PC-9 (cell line): ENCODE data around the gene IL1RN. TPM values are rescaled to one million over a fixed set of nuclear protein-coding genes. Genes with fewer than 3 reads are reported as not detected.

Source experiments
- BruUV-seq: library from RNA; stranded (reverse); fragments of 400-500 nt; replicated peaks from 2 replicates; lab custom pipeline; 2021; lab: Mats Ljungman, UMichigan
- CTCF ChIA-PET: fragments of 300-600 bp; sonication (Branson Sonifier 250); formaldehyde crosslinking; loops from one replicate; lab custom pipeline; 2022; ENCODE audit warnings: antibody characterized with exemption; lab: Charles Lee
- POLR2A ChIA-PET: fragments of 300-600 bp; sonication (Branson Sonifier 250); formaldehyde crosslinking; loops from one replicate; lab custom pipeline; 2022; ENCODE audit warnings: antibody characterized with exemption; ENCODE audit not compliant: unreplicated experiment; lab: Charles Lee
- DNase-seq, 2 experiments: peaks; one replicate each; pipeline versions ENCODE4 v3.0.0 to v3.0.0-alpha.2; 2015 to 2022; ENCODE audit warnings: mixed read lengths in 1 of 2
- H2AFZ ChIP-seq: fragments of 200-600 bp; sonication (generic); 2 replicates; pipeline ENCODE4 v1.8.1; 2017; ENCODE audit warnings: antibody characterized with exemption
- H3F3A ChIP-seq: fragments of 200-600 bp; sonication (generic); 2 replicates; pipeline ENCODE4 v1.8.1; 2017; ENCODE audit warnings: antibody characterized with exemption, mild to moderate bottlenecking, low read depth; ENCODE audit not compliant: insufficient read depth
- H3K27ac ChIP-seq: fragments of 200-600 bp; sonication (generic); 2 replicates; pipeline ENCODE4 v1.6.1; 2016; ENCODE audit warnings: mixed run types
- H3K27me3 ChIP-seq: fragments of 200-600 bp; sonication (generic); 2 replicates; pipeline ENCODE4 v1.6.1; 2016; ENCODE audit warnings: low read depth, mixed run types; ENCODE audit not compliant: insufficient read depth
- H3K36me3 ChIP-seq: fragments of 200-600 bp; sonication (generic); 2 replicates; pipeline ENCODE4 v1.6.1; 2016; ENCODE audit warnings: low read depth, mixed run types
- H3K4me1 ChIP-seq: fragments of 200-600 bp; sonication (generic); replicated peaks from 2 replicates; pipeline ENCODE4 v1.6.1; 2016; ENCODE audit warnings: mixed run types; ENCODE audit not compliant: insufficient read depth
- H3K4me2 ChIP-seq: fragments of 200-600 bp; sonication (generic); 2 replicates; pipeline ENCODE4 v1.6.1; 2017; ENCODE audit warnings: mixed run types
- H3K4me3 ChIP-seq: fragments of 200-600 bp; sonication (generic); 2 replicates; pipeline ENCODE4 v1.6.1; 2016; ENCODE audit warnings: mixed run types
- H3K79me2 ChIP-seq: fragments of 200-600 bp; sonication (generic); 2 replicates; pipeline ENCODE4 v1.6.1; 2017; ENCODE audit warnings: low read depth, mixed run types
- H3K9me2 ChIP-seq: fragments of 200-600 bp; sonication (generic); 2 replicates; pipeline ENCODE4 v1.8.1; 2017; ENCODE audit warnings: mild to moderate bottlenecking; ENCODE audit not compliant: insufficient read depth
- H3K9me3 ChIP-seq: fragments of 200-600 bp; sonication (generic); 2 replicates; pipeline ENCODE4 v1.8.1; 2016; ENCODE audit warnings: low read depth; ENCODE audit not compliant: insufficient read depth
- H4K20me1 ChIP-seq: fragments of 200-600 bp; sonication (generic); 2 replicates; pipeline ENCODE4 v1.8.1; 2017; ENCODE audit not compliant: insufficient read depth
- CTCF ChIP-seq: fragments of 200-600 bp; sonication (generic); conservative IDR thresholded peaks from 2 replicates; pipeline ENCODE4 v1.6.1; 2017; ENCODE audit warnings: mixed run types, antibody characterized with exemption, mild to moderate bottlenecking, moderate library complexity
- EZH2 ChIP-seq: fragments of 200-600 bp; sonication (generic); IDR thresholded peaks from 2 replicates; pipeline ENCODE4 v1.8.0; 2017; ENCODE audit warnings: antibody characterized with exemption, low read depth
- intact Hi-C: fragments of 100-400 bp; cut with micrococcal nuclease; formaldehyde crosslinking; loops from one replicate; pipeline ENCODE4 v1.10.0; 2022; ENCODE audit not compliant: unreplicated experiment
- total RNA-seq: library from RNA; stranded (reverse); gene quantifications from 2 replicates; pipeline ENCODE4 v1.2.3, GENCODE V29; 2021

Gene IL1RN
- total RNA-seq, 1 experiment from 2014 or later, result 8.4 TPM

- intact Hi-C loops, result no loop called here
- Histone ChIP-seq H3K27ac (no peak overlapping the region), H3F3A (no peaks in the 10 kb centered on the region), H4K20me1 (no peaks in the 10 kb centered on the region), H3K9me2 (no peaks in the 10 kb centered on the region), H3K4me2 (0 out of 2 replicates have a peak overlapping the region, but pooled peaks have one; percentile 27), H3K79me2 (no peaks in the 10 kb centered on the region), H3K36me3 (no peaks in the 10 kb centered on the region), H3K27me3 (no peaks in the 10 kb centered on the region), H3K9me3 (no peaks in the 10 kb centered on the region), H2AFZ (no peak overlapping the region), H3K4me3 (no peak overlapping the region), H3K4me1 (peaks cover 11% of the 10 kb centered on the region)
- DNase-seq, result no peak
- ChIA-PET CTCF (no interaction called here), POLR2A (no interaction called here)
- no peak for TF ChIP-seq EZH2
- TF ChIP-seq CTCF, result no peak
- BruUV-seq, result no TSS peak
Observed at GRCh38 chr2:113111121-113111520, 16.3 kb upstream of the IL1RN start.

GRCh38 chr2:113111823-113112287 lies 15.5 kb upstream of the IL1RN start:
- BruUV-seq, result no TSS peak
- CTCF ChIA-PET, result no interaction called here
- H3K27ac ChIP-seq, result no peak overlapping the region

GRCh38 chr2:113112441-113112840 lies 15.0 kb upstream of the IL1RN start:
- H3K27ac ChIP-seq, result no peak overlapping the region
- DNase-seq, result no peak

More at GRCh38 chr2:113111823-113112287, 15.5 kb upstream of the IL1RN start:
- H2AFZ ChIP-seq, result 0 out of 2 replicates have a peak overlapping the region, but pooled peaks have one; percentile 58
- TF ChIP-seq CTCF (no peak), EZH2 (no peak)
- no peaks in the 10 kb centered on the region for H4K20me1 ChIP-seq
- no peaks in the 10 kb centered on the region for H3K36me3 ChIP-seq
- no peak overlapping the region for H3K4me3 ChIP-seq
- intact Hi-C loops, result no loop called here
- POLR2A ChIA-PET, result no interaction called here
- H3K4me1 ChIP-seq, result peaks cover 14% of the 10 kb centered on the region
- H3K27me3 ChIP-seq, result no peaks in the 10 kb centered on the region
- peak overlapping the region; percentile 27 for H3K4me2 ChIP-seq
- 0 out of 2 replicates have a peak, but pooled peaks cover 3% of the 10 kb centered on the region for H3F3A ChIP-seq
- H3K9me3 ChIP-seq, result no peaks in the 10 kb centered on the region
- DNase-seq, result peak in 1 of 2 experiments; percentile 53
- H3K79me2 ChIP-seq, result no peaks in the 10 kb centered on the region
- H3K9me2 ChIP-seq, result no peaks in the 10 kb centered on the region

More at GRCh38 chr2:113112441-113112840, 15.0 kb upstream of the IL1RN start:
- Histone ChIP-seq H3K4me2 (no peak overlapping the region), H4K20me1 (no peaks in the 10 kb centered on the region), H3K4me1 (peaks cover 20% of the 10 kb centered on the region), H3K9me3 (no peaks in the 10 kb centered on the region), H3K4me3 (no peak overlapping the region), H2AFZ (no peak overlapping the region), H3K36me3 (no peaks in the 10 kb centered on the region), H3K9me2 (no peaks in the 10 kb centered on the region), H3K79me2 (no peaks in the 10 kb centered on the region), H3K27me3 (no peaks in the 10 kb centered on the region), H3F3A (0 out of 2 replicates have a peak, but pooled peaks cover 9% of the 10 kb centered on the region)
- intact Hi-C loops, result no loop called here
- ChIA-PET CTCF (no interaction called here), POLR2A (no interaction called here)
- no TSS peak for BruUV-seq
- no peak for TF ChIP-seq CTCF
- no peak for TF ChIP-seq EZH2
